ENCODE measurements around the gene DDX24.

Gene DDX24

DNA sequence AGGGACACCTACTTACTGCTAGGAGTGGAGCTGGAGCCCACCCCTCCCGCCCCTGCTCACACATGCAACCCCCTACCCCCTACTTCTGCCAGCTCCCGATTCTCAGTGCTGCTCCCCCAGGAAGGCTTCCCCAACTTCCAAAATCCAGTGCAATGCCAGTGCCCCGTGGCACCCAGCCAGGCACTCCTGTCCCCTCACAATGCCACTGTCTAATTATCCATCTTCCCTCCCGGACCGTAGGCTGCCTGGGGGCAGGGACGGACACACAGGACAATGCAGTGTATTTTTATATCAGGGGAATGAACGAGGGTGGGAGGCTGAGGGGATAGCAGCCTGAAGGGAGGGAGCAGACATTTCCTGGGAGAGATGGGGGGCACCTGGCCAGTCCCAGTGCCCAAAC is 42.5 kb downstream of the DDX24 start:
- DNase-seq (ENCODE audit: low read depth): no peak
- H3K4me3 ChIP-seq (ENCODE audit: low read depth, low read length): no peak overlapping the region
- TF ChIP-seq, protein P1, sequence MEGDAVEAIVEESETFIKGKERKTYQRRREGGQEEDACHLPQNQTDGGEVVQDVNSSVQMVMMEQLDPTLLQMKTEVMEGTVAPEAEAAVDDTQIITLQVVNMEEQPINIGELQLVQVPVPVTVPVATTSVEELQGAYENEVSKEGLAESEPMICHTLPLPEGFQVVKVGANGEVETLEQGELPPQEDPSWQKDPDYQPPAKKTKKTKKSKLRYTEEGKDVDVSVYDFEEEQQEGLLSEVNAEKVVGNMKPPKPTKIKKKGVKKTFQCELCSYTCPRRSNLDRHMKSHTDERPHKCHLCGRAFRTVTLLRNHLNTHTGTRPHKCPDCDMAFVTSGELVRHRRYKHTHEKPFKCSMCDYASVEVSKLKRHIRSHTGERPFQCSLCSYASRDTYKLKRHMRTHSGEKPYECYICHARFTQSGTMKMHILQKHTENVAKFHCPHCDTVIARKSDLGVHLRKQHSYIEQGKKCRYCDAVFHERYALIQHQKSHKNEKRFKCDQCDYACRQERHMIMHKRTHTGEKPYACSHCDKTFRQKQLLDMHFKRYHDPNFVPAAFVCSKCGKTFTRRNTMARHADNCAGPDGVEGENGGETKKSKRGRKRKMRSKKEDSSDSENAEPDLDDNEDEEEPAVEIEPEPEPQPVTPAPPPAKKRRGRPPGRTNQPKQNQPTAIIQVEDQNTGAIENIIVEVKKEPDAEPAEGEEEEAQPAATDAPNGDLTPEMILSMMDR (IDR thresholded peaks at IDR 0.05; ENCODE audit: low read depth, low read length, missing control alignments): no peak
- in situ Hi-C loops (cut with HindIII; ENCODE audit: low sequenced_read_pairs): no loop called here

DNA sequence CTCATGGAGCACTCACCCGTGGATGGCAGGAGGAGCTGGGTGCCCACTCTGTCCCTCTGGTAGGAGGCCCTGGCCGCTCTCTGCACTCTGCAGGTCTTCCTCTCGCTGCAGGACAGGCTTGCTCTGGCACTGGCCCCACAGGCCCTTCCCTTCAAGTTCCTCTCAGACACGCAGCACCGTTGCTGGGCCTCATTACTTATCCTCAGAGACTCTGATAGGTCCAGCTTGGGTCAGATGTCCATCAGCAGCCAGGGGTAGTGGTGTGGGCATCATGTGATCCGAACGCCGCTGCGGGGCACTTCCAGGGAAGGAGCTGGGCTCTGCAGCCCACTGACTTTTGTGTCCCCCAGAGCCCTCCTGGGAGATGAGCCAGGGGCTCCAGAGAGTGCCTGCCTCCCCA is 43.0 kb downstream of the DDX24 start:
- TF ChIP-seq, protein P1 (IDR thresholded peaks at IDR 0.05; ENCODE audit: low read depth, low read length, missing control alignments): no peak
- in situ Hi-C loops (cut with HindIII; ENCODE audit: low sequenced_read_pairs): no loop called here
- no peak overlapping the region for H3K4me3 ChIP-seq (ENCODE audit: low read depth, low read length)
- DNase-seq (ENCODE audit: low read depth): no peak

DNA sequence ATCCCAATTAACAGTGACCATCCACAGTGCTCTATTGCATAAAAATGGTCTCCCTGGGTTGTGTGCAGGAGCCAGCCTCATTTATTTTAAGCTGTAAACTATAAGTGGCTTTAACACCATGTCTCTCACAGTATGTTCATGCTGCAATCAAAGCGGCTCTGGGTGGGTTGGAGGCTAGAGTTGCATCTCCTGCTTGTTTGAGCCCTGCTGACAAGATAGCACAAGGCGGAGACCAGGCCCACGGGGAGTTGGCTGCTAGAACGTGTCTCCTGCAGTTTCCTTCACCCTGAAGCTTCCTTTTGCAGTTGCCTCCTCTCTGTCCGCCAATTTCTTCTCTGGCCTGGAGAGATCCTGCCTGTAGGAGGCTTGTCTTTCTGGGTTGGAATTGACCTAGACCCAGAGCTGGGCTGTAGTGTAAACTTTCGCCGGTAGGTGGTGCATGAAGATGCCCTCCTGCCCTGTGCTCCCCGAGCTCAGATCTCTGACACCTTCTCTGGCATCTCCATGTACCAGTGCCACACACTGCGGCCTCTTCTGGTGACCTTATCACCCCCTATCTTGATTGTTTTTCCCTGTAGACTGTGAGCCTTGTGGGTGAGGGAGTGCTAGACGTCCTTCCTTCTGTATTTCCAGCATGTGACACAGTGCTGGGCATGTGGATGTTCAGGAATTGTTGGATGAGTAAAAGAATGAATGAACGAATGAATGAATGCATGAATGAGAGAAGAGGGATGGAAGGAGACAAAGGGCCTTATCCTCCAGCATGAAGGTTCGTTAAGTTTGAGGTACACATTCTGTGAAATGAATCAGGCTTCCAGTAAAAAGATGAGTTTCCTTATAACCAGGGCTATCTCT is 44.5 kb downstream of the DDX24 start:
- TF ChIP-seq, protein P1 (IDR thresholded peaks at IDR 0.05; ENCODE audit: low read depth, low read length, missing control alignments): peak; percentile 88
- no peak for DNase-seq (ENCODE audit: low read depth)
- no peak overlapping the region for H3K4me3 ChIP-seq (ENCODE audit: low read depth, low read length)
- in situ Hi-C loops (cut with HindIII; ENCODE audit: low sequenced_read_pairs): no loop called here

DNA sequence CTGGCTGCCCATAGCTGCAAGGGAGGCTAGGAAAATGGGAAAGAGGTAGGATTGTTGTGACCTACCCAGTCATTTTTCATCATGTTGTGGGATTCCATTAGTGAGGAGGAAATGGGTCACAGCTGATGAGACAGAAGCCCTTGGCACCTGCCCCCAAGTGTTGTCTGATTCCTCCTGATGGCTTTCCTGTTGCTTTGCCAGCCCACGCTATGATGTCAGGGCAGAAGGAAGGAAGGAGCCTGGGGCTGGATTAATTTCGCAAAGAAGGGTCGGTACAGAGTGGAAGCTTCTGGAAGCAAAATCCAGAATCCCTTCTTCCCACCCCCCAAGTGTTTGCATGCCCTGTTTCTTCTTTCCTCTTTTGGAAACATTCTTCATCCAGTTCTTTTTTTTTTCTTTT is 46.1 kb downstream of the DDX24 start:
- no peak for DNase-seq (ENCODE audit: low read depth)
- TF ChIP-seq, protein P1 (IDR thresholded peaks at IDR 0.05; ENCODE audit: low read depth, low read length, missing control alignments): no peak
- H3K4me3 ChIP-seq (ENCODE audit: low read depth, low read length): no peak overlapping the region
- in situ Hi-C loops (cut with HindIII; ENCODE audit: low sequenced_read_pairs): no loop called here

DNA sequence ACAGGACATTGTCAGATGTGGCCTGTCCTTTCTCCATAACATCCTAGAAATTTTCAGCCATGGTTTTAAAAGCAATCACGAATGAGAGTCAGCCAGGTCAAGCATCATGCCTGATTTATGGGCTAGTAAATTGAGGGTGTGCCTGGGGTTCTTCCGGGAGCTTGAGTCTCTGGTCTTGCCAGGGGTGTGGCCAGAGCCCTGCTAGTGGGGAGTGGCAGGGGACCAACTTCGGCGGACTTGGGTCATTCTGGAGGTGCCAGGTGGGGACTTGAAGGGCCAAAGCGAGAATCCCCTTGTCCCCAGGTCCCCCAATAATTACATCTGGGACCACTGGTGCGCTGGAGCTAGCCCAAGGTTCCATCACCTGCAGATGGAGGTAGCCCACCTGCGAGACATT is 49.1 kb downstream of the DDX24 start:
- in situ Hi-C loops (cut with HindIII; ENCODE audit: low sequenced_read_pairs): no loop called here
- TF ChIP-seq, protein P1 (IDR thresholded peaks at IDR 0.05; ENCODE audit: low read depth, low read length, missing control alignments): no peak
- no peak for DNase-seq (ENCODE audit: low read depth)
- no peak overlapping the region for H3K4me3 ChIP-seq (ENCODE audit: low read depth, low read length)

DNA sequence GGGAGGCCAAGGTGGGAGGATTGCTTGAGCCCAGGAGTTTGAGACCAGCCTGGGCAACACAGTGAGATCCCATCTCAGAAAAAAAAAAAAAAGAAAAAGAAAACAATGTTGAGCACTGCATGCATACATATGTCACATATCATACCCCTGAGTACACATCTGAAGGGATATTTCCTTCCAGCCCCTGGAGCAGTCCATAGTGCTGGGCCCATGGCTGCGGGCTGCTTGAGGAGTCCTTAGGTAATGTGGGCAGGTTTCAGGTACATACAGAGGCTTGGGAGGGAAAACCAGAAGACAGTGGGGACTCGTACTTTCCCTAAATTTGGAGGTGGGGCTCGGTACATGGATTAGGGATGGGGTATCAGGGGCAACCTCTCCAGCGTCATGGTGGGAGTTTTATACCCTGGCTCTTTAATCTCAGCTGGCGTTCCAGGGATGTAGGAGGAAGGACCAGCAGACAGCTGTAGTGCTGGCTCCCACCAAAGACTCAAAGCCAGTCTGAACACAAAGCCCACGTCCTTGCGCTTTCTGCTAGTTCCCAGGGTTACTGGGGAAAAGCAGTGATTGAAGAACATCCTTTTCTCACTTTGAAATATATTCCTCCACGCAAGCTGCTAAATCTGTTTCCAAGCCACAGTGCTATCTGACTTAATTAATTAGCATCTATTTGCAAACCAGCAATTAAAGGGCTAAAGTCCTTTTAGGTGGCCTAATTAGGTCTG is 49.7 kb downstream of the DDX24 start:
- H3K4me3 ChIP-seq (ENCODE audit: low read depth, low read length): no peak overlapping the region
- in situ Hi-C loops (cut with HindIII; ENCODE audit: low sequenced_read_pairs): no loop called here
- DNase-seq (ENCODE audit: low read depth): no peak
- TF ChIP-seq, protein P1 (IDR thresholded peaks at IDR 0.05; ENCODE audit: low read depth, low read length, missing control alignments): no peak
